Panc1 (cell line): ENCODE data around the gene FKBP7. TPM values are rescaled to one million over a fixed set of nuclear protein-coding genes. Genes with fewer than 3 reads are reported as not detected.

ENCODE experiments used
- ATAC-seq: fragments of 200-7000 bp; cut with Tn5 transposase; 2 replicates; pipeline ENCODE4 v1.9.1; 2020; ENCODE audit warnings: mild to moderate bottlenecking, moderate library complexity
- BruUV-seq: library from RNA; stranded (reverse); fragments of 400-500 nt; replicated peaks from 2 replicates; lab custom pipeline; 2021; lab: Mats Ljungman, UMichigan
- CTCF ChIA-PET: fragments of 300-600 bp; sonication (Branson Sonifier 250); formaldehyde crosslinking; loops from one replicate; lab custom pipeline; 2022; ENCODE audit warnings: antibody characterized with exemption; lab: Charles Lee
- POLR2A ChIA-PET: fragments of 300-600 bp; sonication (Branson Sonifier 250); formaldehyde crosslinking; loops from one replicate; lab custom pipeline; 2022; ENCODE audit warnings: antibody characterized with exemption; lab: Charles Lee
- DNase-seq: peaks from one replicate; pipeline ENCODE4 v3.0.0-alpha.2; 2010; ENCODE audit warnings: low read depth, low spot score
- H3K27ac ChIP-seq: 2 replicates; pipeline ENCODE4 v1.5.1; 2011; ENCODE audit warnings: mild to moderate bottlenecking, low read length, inconsistent platforms
- H3K27me3 ChIP-seq: fragments of 200-500 bp; sonication (Bioruptor generic); 2 replicates; pipeline ENCODE4 v1.6.0; 2014; ENCODE audit warnings: low read length, inconsistent platforms; ENCODE audit not compliant: control insufficient read depth, insufficient read depth
- H3K36me3 ChIP-seq: fragments of 200-500 bp; sonication (Bioruptor generic); 2 replicates; pipeline ENCODE4 v1.5.1; 2014; ENCODE audit warnings: inconsistent platforms, mild to moderate bottlenecking, low read length, moderate library complexity; ENCODE audit not compliant: control insufficient read depth, insufficient read depth
- H3K4me1 ChIP-seq: 2 replicates; pipeline ENCODE4 v1.5.1; 2011; ENCODE audit warnings: inconsistent platforms, mild to moderate bottlenecking, low read length, moderate library complexity; ENCODE audit not compliant: control insufficient read depth, insufficient read depth
- H3K4me3 ChIP-seq, 2 experiments: 2 replicates each; pipeline ENCODE4 v1.5.1; 2011 to 2012; ENCODE audit warnings: low read depth in 2 of 2, low read length in 2 of 2, mild to moderate bottlenecking in 2 of 2, inconsistent platforms in 1 of 2, moderate library complexity in 1 of 2
- H3K9me3 ChIP-seq: fragments of 200-500 bp; sonication (Bioruptor generic); 2 replicates; pipeline ENCODE4 v1.5.1; 2014; ENCODE audit warnings: low read depth, mild to moderate bottlenecking, inconsistent platforms, low read length, moderate library complexity; ENCODE audit not compliant: control insufficient read depth, insufficient read depth
- POLR2AphosphoS5 ChIP-seq: IDR thresholded peaks from 2 replicates; pipeline ENCODE4 v1.6.1; 2012; ENCODE audit warnings: mild to moderate bottlenecking, low read depth, low read length, moderate library complexity
- SIN3A ChIP-seq: IDR thresholded peaks from 2 replicates; pipeline ENCODE4 v1.6.1; 2012; ENCODE audit warnings: low read depth, mild to moderate bottlenecking, low read length, moderate library complexity, borderline replicate concordance; ENCODE audit not compliant: insufficient read depth
- TCF7L2 ChIP-seq: IDR thresholded peaks from 2 replicates; pipeline ENCODE4 v1.6.1; 2011; ENCODE audit warnings: mild to moderate bottlenecking, low read depth, low read length, inconsistent platforms
- in situ Hi-C: cut with HindIII; loops from 2 replicates; pipeline ENCODE4 v1.10.0; 2016; ENCODE audit warnings: low sequenced_read_pairs, low pct_unique_long_range_greater_than_20kb
- intact Hi-C: fragments of 100-400 bp; cut with micrococcal nuclease; formaldehyde crosslinking; loops from one replicate; pipeline ENCODE4 v1.10.0; 2022; ENCODE audit not compliant: unreplicated experiment
- total RNA-seq: library from RNA; stranded (reverse); gene quantifications from one replicate; pipeline ENCODE4 v1.2.1, GENCODE V29; 2021; ENCODE audit not compliant: unreplicated experiment
- TF ChIP-seq, protein P1 (sequence below), 2 experiments: IDR thresholded peaks; 2 replicates each; pipeline ENCODE4 v1.6.1; 2011 to 2012; ENCODE audit warnings: low read depth in 2 of 2, control low read depth in 1 of 2, low read length in 1 of 2, mild to moderate bottlenecking in 1 of 2, moderate library complexity in 1 of 2; ENCODE audit not compliant: insufficient read depth in 1 of 2
- TF ChIP-seq, protein P2 (sequence below): fragments of 450-650 bp; IDR thresholded peaks from 2 replicates; pipeline ENCODE4 v1.5.1; 2017; ENCODE audit warnings: mild to moderate bottlenecking

The FKBP7 gene
- total RNA-seq, 1 experiment from 2014 or later = 1.8 TPM

DNA sequence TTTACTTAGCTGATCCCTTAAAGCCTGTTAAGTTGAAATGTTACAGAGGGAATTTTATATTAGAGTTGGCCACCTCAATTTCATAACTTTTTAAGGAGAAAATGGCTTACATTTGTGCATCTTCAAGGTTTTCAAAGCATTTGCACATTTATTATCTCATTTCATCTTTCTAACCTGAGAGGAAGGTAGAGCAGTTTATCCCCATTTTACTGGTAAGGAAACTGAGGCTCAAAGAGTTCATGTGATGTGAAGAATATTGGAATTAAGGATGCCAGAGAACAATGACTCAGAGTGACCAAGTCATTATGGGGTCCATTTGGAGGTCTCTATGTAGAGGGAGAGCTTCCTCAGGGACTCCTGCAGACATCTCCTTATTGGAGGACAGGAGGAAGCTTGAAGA lies 62.4 kb downstream of the FKBP7 start:
- ChIA-PET POLR2A (no interaction called here), CTCF (no interaction called here)
- no TSS peak for BruUV-seq
- no peaks in the 10 kb centered on the region for H3K27me3 ChIP-seq
- ATAC-seq (no peak), DNase-seq (no peak)
- TF ChIP-seq, protein P1, sequence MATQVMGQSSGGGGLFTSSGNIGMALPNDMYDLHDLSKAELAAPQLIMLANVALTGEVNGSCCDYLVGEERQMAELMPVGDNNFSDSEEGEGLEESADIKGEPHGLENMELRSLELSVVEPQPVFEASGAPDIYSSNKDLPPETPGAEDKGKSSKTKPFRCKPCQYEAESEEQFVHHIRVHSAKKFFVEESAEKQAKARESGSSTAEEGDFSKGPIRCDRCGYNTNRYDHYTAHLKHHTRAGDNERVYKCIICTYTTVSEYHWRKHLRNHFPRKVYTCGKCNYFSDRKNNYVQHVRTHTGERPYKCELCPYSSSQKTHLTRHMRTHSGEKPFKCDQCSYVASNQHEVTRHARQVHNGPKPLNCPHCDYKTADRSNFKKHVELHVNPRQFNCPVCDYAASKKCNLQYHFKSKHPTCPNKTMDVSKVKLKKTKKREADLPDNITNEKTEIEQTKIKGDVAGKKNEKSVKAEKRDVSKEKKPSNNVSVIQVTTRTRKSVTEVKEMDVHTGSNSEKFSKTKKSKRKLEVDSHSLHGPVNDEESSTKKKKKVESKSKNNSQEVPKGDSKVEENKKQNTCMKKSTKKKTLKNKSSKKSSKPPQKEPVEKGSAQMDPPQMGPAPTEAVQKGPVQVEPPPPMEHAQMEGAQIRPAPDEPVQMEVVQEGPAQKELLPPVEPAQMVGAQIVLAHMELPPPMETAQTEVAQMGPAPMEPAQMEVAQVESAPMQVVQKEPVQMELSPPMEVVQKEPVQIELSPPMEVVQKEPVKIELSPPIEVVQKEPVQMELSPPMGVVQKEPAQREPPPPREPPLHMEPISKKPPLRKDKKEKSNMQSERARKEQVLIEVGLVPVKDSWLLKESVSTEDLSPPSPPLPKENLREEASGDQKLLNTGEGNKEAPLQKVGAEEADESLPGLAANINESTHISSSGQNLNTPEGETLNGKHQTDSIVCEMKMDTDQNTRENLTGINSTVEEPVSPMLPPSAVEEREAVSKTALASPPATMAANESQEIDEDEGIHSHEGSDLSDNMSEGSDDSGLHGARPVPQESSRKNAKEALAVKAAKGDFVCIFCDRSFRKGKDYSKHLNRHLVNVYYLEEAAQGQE (IDR thresholded peaks at IDR 0.05; ENCODE audit: insufficient read depth in 1 of 2, low read depth in 2 of 2, low read length in 1 of 2) = no peak
- no peaks in the 10 kb centered on the region; the same call in 1 of the 2 replicates for H3K36me3 ChIP-seq
- intact Hi-C loops (loop anchor here (2.0 to 10.0 kb wide), 3 partner anchors 19 to 431 kb away; no protein-coding TSS in a partner anchor), in situ Hi-C loops (no loop called here)
- H3K4me3 ChIP-seq = no peak overlapping the region
- no peak overlapping the region for H3K27ac ChIP-seq
- no peaks in the 10 kb centered on the region for H3K9me3 ChIP-seq
- H3K4me1 ChIP-seq = peaks cover 4% of the 10 kb centered on the region; the same call in 1 of the 2 replicates

DNA sequence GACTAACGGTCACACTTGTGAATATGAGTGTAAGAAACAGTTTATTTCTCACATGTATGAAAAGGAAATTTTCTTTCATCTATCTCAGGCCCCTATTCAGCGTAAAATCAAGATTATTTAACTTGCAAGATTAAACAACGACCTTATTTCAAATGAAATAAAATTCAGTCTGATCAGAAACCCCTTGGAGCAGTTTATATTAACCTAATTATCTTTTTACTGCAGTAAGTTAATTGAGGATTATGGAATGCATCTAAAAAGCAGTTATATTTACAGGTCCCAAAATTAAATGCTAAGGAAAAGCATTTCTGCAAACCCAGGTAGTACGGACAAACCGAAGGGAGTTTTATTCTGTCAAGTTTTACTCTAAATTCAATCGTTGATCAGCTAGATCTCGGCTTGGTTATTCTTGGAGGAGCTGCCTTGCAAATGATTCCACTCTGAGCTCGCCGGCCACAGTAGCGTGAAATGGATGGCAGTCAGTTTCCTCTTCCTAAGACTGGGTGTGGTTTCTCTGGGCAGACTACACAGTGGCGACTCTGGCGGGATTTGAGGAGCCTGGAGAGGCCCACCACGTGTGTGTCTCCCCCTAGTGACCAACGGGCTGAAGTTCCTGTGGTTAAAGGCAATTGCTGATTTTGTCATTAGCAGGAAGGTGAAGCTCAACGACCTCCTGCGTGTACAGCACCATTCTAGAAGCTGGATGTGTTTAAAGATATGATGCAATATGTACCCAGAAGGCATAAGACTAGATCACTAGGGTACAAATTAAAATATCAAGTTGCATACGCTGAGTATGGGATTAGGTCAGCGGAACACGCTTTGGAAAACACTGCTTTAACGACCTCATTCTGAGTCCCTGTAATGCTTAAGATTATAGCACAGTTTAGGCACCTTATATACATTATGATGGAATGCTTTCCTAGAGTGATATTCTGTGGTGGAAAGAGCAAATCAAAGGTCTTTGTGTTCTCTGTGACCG lies 63.8 kb downstream of the FKBP7 start:
- TSS peak; percentile 95 for BruUV-seq
- Histone ChIP-seq H3K27me3 (no peaks in the 10 kb centered on the region), H3K36me3 (no peaks in the 10 kb centered on the region; the same call in 1 of the 2 replicates), H3K4me1 (peaks cover 4% of the 10 kb centered on the region; the same call in 1 of the 2 replicates), H3K4me3 (peak overlapping the region; percentile 63 to 81), H3K9me3 (no peaks in the 10 kb centered on the region), H3K27ac (peak overlapping the region; percentile 88)
- ATAC-seq (peak; percentile 93), DNase-seq (peak; percentile 89)
- intact Hi-C loops = loop anchor here (2.0 to 10.0 kb wide), 5 partner anchors 18 to 430 kb away; partner anchors contain the start of gene RBM45
- ChIA-PET CTCF (interaction anchor here (0.6 to 1.2 kb wide), 4 partner anchors 16 to 133 kb away, joined by 3 read pairs; no protein-coding TSS in a partner anchor), POLR2A (interaction anchor here (0.7 kb wide), 1 partner anchor 1288 kb away, joined by 3 read pairs; no protein-coding TSS in a partner anchor)
- TF ChIP-seq POLR2AphosphoS5 (peak; percentile 63; the same call in 1 of the 2 replicates), SIN3A (no peak), TCF7L2 (no peak)
- TF ChIP-seq, protein P1 (IDR thresholded peaks at IDR 0.05; ENCODE audit: insufficient read depth in 1 of 2, low read depth in 2 of 2, low read length in 1 of 2) = no peak
- TF ChIP-seq, protein P2, sequence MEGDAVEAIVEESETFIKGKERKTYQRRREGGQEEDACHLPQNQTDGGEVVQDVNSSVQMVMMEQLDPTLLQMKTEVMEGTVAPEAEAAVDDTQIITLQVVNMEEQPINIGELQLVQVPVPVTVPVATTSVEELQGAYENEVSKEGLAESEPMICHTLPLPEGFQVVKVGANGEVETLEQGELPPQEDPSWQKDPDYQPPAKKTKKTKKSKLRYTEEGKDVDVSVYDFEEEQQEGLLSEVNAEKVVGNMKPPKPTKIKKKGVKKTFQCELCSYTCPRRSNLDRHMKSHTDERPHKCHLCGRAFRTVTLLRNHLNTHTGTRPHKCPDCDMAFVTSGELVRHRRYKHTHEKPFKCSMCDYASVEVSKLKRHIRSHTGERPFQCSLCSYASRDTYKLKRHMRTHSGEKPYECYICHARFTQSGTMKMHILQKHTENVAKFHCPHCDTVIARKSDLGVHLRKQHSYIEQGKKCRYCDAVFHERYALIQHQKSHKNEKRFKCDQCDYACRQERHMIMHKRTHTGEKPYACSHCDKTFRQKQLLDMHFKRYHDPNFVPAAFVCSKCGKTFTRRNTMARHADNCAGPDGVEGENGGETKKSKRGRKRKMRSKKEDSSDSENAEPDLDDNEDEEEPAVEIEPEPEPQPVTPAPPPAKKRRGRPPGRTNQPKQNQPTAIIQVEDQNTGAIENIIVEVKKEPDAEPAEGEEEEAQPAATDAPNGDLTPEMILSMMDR = peak; percentile 96
- in situ Hi-C loops = no loop called here

Other genes starting within 250 kb of the FKBP7 start
- 59.4 TPM for gene PRKRA, start 27.4 kb downstream of the FKBP7 start, total RNA-seq
- gene PJVK, start 27.2 kb downstream of the FKBP7 start, total RNA-seq = 3.7 TPM
- 30.5 TPM for gene PLEKHA3, start 1.9 kb upstream of the FKBP7 start, total RNA-seq